ENCODE data around the gene SLC48A1.

The SLC48A1 gene

GRCh38 chr12:47779943-47780504 is 7.0 kb downstream of the SLC48A1 start:
- no peak overlapping the region for H3K4me3 ChIP-seq (ENCODE audit: control insufficient read depth, low read depth, low read length)
- no peak for DNase-seq (ENCODE audit: low read depth)
- TF ChIP-seq CTCF (IDR thresholded peaks at IDR 0.05; ENCODE audit: control insufficient read depth, insufficient read depth, low read depth, low read length, missing control alignments): no peak

- no peak overlapping the region for H3K4me3 ChIP-seq (ENCODE audit: control insufficient read depth, low read depth, low read length)
- DNase-seq (ENCODE audit: low read depth): no peak
- TF ChIP-seq CTCF (IDR thresholded peaks at IDR 0.05; ENCODE audit: control insufficient read depth, insufficient read depth, low read depth, low read length, missing control alignments): no peak
These were observed 8.7 kb downstream of the SLC48A1 start for GRCh38 chr12:47781479-47782371.

- TF ChIP-seq CTCF (IDR thresholded peaks at IDR 0.05; ENCODE audit: control insufficient read depth, insufficient read depth, low read depth, low read length, missing control alignments): no peak
- DNase-seq (ENCODE audit: low read depth): no peak
- H3K4me3 ChIP-seq (ENCODE audit: control insufficient read depth, low read depth, low read length): no peak overlapping the region
These were observed 9.3 kb downstream of the SLC48A1 start for GRCh38 chr12:47782372-47782770.

GRCh38 chr12:47783024-47783755 is 10.2 kb downstream of the SLC48A1 start:
- TF ChIP-seq CTCF (IDR thresholded peaks at IDR 0.05; ENCODE audit: control insufficient read depth, insufficient read depth, low read depth, low read length, missing control alignments): no peak
- DNase-seq (ENCODE audit: low read depth): no peak
- H3K4me3 ChIP-seq (ENCODE audit: control insufficient read depth, low read depth, low read length): no peak overlapping the region

GRCh38 chr12:47783821-47784819 is 11.1 kb downstream of the SLC48A1 start:
- no peak for TF ChIP-seq CTCF (IDR thresholded peaks at IDR 0.05; ENCODE audit: control insufficient read depth, insufficient read depth, low read depth, low read length, missing control alignments)
- no peak overlapping the region for H3K4me3 ChIP-seq (ENCODE audit: control insufficient read depth, low read depth, low read length)
- no peak for DNase-seq (ENCODE audit: low read depth)
